GM21367 (cell line): ENCODE results near the gene ZFTA.
"Not testable (repeated sequence)": the region's sequence is repeated elsewhere in the genome, so short reads cannot be mapped to it uniquely, and the experiment has no call there.

Source experiments
- ATAC-seq: cut with Tn5 transposase; IDR thresholded peaks from one replicate; pipeline ENCODE4 v1.9.1; 2021; ENCODE audit not compliant: unreplicated experiment

ZFTA gene

DNA sequence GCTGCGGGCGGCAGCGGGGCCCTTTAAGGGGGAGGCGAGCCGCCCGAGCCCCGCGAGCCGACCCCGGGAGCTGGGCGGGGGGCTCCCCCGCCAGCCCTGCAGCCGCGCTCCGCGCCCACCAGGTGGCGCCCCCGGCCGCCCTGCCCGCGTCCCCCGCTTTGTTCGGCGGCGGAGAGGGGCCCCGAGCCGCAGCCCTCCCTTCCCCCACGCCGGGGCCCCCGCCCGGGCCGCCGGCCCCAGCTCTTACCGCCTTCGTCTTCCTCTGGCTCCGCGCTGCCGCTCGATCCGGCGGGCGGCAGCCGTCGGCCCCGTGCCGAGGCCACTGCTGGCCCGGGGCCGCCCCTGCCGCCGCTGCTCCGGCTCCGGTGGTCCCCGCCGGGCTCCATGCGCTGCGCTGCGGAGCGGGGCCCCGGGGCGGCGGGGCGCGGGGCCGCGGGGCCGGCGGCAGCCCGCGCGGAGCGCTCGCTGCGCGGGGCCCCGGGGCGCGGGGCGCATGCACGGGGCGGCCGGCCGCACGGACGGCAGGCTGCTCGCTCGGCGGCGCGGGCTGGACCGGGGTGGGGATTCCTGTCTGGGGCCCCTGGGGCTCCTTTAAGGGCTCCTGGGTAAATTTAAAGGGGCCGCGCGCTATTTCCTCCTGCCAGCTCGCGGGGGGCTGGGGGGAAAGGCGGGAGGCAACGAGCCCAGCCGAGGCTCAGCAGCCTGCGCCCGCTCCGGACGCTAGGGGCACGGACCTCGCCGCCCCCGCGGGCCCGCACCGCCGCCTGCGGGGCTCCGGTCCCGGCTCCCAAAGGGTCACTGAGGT is at the start of gene ZFTA:
ZFTA (minus strand) TSS at position 539 of the 805 bp plus-strand sequence; CDS start at position 386, 153 bp downstream.
- no peak for ATAC-seq

DNA sequence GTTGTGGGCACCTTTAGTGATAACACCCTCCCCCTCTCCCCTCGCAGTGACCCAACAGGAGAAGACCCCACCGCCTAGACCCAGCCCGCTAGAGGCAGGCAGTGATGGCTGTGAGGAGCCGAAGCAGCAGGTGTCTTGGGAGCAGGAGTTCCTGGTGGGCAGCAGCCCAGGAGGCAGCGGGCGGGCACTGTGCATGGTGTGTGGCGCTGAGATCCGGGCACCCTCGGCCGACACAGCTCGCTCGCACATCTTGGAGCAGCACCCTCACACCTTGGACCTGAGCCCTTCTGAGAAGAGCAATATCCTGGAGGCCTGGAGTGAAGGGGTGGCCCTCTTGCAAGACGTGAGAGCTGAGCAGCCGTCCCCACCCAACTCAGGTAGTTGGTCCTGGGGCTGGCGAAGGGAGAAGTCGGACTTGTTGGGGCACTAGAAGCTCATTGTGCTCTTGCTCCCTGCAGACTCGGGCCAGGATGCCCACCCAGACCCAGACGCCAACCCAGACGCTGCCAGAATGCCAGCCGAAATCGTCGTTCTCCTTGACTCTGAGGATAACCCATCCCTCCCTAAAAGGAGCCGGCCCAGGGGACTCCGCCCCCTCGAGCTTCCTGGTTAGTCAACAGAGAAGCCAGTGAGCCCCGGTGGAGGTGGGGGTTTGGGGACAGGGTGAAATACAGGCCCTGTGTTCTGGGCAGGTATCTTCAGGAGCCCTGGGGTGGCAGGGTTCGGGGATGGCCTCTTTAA is 49.4 kb upstream of the ZFTA start:
- ATAC-seq, result no peak

DNA sequence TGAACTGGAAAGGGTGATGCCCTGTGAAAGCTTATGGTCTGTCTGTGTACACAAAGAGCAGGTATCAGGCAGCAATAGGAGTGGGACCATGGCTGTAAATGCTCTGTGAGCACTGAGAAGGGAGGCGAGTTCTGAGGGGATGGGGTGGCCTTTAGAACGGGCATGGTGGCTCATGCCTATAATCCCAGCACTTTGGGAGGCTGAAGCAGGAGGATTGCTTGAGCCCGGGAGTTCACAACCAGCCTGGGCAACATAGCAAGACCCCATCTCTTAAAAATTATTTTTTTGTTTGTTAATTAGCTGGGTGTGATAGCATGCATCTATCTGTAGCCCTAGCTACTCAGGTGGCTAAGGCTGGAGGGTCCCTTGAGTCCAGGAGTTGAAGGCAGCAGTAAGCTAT is 48.2 kb upstream of the ZFTA start:
- ATAC-seq, result no peak

DNA sequence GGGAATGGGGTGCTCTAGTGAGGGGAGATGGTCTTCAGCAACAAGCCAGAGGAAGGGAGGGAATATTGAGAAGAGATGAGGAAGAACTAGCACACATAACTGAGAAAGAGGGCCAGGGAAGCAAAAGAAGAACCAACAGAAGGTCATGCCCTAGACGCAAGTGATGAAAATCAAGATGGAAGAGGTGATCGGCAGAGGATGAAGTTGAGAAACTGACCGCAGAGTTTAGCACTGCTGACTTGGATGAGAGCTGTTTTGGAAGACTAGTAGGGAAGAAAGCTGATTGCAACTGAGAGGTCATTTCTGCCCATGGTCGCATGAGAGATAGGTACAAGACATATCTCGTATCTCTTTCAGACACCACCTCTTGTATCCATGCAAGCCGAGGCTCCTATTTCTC is 47.6 kb upstream of the ZFTA start:
- ATAC-seq, result no peak

DNA sequence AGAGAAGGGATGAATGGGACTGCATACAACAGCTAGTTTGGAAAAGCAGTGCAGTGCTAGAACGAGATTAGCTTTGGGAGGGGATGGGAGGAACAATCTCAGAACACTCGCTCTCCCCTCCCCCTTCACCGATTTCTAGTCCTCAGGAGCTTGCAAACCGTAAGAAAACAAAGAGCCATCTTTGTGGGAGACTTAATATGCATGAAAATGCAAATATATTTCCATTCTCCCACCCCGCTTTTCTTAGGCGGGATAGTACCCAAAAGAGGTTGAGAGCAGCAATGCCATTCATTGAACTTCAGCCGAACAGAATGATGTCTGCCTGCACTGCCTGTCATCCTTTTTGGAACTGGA is 45.8 kb upstream of the ZFTA start:
- no peak for ATAC-seq

DNA sequence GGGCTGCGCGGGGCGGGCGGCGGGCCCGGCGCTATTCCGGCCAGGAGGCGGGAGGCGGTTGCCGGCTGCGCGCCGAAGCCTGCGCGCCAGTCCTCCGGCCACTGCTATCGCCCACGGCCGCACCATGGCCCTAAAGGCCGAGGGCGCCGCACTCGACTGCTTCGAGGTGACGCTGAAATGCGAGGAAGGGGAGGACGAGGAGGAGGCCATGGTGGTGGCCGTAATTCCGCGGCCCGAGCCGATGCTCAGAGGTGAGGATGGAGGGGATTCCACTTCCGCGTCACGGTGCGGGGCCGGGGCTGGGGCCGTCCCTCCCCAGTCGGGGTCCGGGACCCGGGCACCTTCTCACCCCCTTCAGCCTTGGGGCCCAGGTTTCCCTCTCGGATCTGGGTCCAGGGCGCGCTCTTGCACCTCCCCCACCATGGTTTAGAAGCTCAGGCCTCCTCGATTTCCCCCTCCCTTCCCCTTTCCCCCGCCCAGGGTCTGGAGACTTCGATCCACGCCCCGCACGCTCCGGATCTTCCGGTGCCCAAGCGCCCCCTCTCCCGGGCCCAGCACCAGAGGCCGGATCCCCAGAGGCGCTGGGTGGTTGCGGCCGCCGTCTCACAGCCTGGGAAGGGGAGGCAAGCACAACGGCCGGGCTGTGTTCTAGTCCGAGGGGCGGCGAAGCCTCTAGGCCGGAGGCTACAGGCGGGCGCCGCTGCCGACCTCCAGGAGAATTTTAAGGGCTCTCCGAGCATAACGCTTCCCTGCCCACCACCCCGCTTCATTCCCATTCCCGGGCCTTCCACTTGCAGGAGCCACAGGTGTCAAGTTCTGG is 45.2 kb upstream of the ZFTA start:
- peak; percentile 34 for ATAC-seq

- peak; percentile 71 for ATAC-seq
These were observed 44.5 kb upstream of the ZFTA start, which contains the start of gene SPINDOC for GRCh38 chr11:63813035-63813562. Gene SPINDOC (plus strand): TSS chr11:63813456. CDS start chr11:63813687, 231 bp downstream.

DNA sequence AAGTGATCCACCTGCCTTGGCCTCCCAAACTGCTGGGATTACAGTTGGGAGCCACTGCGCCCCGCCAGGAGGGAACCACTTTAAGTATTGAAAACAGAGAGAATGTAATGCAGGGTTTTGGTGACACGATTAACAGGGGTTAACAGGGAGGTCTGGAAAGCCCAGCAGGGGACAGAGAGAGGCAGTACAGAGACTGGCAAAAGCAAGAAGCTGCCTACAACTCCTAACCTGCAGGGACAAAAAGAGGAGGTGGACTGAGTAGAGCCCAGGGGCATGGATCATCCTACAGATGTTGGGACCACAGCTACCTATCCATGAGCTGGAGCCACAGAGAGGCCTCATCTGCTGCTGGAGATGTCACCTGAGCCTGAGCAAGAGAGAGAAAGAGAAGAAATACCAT is 42.9 kb upstream of the ZFTA start:
- no peak for ATAC-seq

DNA sequence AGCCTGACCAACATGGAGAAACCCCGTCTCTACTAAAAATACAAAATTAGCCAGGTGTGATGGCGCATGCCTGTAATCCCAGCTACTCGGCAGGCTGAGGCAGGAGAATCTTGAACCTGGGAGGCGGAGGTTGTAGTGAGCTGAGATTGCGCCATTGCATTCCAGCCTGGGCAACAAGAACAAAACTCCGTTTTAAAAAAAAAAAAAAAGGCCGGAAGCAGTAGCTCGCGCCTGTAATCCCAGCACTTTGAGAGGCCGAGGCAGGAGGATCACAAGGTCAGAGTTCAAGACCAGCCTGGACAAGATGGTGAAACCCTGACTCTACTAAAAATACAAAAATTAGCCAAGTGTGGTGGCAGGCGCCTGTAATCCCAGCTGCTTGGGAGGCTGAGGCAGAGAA is 41.8 kb upstream of the ZFTA start:
- not testable (repeated sequence) for ATAC-seq

- no peak for ATAC-seq
These were observed 37.4 kb upstream of the ZFTA start for GRCh38 chr11:63805844-63806415.

DNA sequence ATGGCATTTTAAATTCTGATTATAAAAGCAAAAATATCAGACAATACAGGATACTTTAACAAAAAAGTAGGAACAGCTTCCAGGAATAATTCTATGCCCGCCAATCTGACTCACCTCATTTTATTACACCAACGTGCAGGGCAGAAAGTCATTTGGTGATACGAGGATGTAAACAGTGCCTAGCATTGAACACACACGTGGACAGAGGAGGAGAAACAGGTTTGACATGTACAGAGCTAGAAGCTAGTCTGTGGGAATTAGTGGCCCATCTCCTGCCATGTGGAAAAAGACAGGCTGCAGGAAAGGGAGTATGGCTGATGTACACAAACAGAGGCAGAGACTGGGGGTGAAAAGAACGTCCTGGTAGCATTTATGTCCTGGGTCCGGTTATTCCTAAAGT is 35.7 kb upstream of the ZFTA start:
- no peak for ATAC-seq

- no peak for ATAC-seq
These were observed 34.3 kb upstream of the ZFTA start for GRCh38 chr11:63802637-63803414.

GRCh38 chr11:63800921-63801320 is 32.3 kb upstream of the ZFTA start:
- ATAC-seq, result no peak

GRCh38 chr11:63795066-63795465 is 26.5 kb upstream of the ZFTA start:
- ATAC-seq, result no peak

GRCh38 chr11:63793161-63793560 is 24.6 kb upstream of the ZFTA start:
- no peak for ATAC-seq

DNA sequence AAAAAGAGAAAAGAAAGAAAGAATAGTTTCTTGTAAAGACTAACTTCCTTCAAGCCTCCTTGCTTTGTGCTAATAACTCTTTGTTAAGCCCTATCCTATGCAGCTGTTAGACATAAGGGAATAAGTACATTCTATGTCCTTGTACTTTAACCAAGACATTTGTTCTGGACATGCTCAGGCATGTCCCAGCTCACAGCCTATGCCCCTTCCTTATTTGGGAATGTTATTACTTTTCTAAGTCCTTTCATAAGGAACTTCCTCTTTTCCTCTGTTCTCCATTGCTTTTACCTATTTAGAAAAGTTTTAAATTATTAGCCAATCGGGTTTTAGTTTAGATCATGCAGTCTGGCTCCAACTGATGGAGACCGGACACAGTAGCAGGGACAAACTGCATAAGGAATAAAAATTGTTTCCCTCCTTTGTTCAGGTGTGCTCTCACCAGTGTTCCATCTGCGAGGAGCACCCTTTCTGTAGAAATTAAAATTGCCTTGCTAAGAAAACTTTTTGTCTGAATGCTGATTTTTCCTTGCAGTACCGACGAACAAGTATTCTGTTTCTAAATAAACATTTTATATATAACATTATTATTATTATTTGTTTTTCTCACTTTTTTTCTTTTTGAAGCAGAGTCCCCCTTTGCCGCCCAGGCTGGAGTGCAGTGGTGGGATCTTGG is 23.1 kb upstream of the ZFTA start:
- ATAC-seq, result no peak

- ATAC-seq, result no peak
These were observed 17.2 kb upstream of the ZFTA start for GRCh38 chr11:63785823-63786222.

DNA sequence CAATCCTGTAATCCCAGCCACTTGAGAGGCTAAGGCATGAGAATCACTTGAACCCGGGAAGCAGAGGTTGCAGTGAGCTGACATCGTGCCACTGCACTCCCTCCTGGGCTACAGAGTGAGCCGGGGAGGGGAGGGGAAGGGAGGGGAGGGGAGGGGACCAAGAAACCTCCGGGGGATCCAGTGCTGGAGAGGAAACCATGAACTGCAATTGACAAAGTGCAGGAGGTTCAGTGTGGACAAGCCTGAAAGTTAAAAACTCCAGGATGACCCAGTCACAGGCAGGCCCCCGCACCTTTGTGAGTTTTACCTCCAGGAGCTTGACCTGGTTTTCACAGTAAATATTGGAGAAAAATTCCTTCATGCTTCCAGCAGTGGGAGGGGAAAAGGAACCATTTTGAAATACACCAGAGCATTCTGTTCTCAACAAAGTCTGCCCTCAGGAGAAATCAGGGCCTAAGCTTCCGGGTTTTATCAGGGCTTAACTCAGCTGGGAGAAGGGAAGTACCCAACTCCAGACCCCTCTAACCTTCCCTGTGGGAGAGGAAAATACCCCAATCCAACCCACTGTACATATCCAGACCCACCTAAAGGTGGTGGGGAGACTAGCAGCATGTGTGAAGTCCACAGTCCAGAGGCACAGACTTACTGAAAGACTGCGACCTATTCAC is 15.5 kb upstream of the ZFTA start:
- ATAC-seq, result no peak

- ATAC-seq, result no peak
These were observed 14.2 kb upstream of the ZFTA start for GRCh38 chr11:63782749-63783148.
